Activated gamma-delta T cell treated with Interleukin-2 at 50 U/mL for 16 hours (primary cell): ENCODE measurements around the gene TRMT61A.
A peak's percentile ranks its signal among the peaks of the same experiment; 100 is the strongest.

Source experiments
- DNase-seq: peaks from one replicate; pipeline ENCODE4 v3.0.0-alpha.2; 2020

TRMT61A gene

DNA sequence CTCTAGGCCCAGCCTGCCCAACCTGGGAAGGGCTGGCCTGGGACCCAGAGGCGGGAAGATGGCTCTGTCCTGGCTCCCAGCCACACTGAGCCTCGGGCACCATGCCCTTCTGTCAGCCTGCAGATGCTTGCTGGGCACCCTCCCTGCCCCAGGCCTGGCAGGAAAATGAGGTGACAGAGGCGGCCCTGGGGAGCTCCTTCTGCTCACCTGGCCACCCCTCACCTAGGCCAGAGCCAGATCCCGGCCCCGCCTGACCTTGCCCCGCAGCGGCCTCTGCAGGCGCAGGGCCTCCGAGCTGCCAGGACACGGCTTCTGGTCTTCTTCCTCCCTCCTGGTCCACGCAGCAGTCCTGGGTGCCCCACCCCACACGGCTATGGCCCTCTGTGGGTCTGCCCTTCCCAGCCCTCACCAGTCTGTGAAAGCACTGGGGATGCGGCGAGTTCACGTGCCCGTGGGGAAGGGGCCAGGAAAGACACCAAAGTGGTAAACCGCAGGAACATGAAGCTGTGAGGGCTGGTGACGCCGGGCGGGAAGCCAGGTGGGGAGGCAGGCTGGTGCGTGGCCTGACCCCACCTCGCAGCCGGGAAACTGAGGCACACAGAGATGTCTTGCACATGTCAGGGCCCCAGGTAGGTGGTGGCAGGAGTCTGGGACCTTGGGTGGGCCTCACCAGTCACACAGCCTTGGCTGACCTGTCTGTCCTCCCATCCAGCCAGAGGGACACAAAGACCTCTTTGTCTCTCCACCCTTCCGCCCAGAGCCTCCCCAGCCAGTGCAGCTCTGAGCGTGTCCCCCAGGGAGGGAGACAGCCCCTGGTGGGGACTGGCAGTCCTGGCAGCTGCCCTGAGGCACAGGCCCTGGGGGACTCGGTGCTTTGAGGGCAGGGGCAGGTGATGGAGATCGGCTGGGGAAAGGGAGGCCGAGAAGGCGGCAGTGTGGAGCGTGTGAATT, 20.6 kb downstream of the TRMT61A start:
- DNase-seq = no peak

DNA sequence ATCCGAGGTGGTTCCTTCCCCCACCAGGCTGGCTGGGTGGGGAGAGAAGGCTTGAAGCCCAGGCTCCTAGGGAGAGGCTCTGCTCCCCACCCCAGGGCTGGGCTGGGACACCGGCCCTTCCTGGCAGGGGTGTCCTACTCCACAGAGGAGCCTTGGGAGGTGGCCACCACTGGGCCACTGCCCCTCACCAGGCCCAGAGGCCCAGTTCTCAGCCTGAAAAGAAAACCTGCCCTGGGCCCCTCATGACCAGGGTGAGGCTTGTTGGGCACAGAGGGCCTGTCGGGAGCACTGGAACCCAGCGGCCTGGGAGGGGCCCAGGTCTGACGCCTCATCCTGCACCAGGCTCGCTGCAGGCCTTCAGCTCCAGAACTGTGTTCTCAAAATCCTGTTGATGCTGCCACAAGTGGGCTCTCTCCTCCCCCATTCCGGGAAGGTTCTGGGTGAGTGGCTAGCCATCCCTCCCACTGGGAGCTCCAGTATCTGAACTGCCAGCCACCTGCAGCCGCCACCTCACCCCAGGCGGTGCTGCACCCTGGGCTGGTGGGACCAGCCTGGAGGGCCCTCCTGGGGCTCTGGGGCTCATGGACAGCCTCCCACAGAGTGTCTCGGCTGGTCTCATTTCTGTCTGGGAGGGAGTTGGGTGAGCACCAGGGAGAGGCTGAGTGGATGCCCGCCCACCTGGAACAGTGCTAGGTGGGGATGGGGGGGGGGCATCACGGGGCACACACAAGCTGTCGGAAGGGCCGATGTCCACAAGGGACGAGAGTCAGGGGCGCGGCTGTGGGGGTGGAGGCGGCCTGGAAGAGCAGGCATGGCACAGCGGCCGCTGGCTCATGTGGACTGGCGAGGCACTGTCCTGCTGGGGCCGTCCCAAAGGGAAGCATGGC, 21.7 kb downstream of the TRMT61A start:
- DNase-seq = no peak

DNA sequence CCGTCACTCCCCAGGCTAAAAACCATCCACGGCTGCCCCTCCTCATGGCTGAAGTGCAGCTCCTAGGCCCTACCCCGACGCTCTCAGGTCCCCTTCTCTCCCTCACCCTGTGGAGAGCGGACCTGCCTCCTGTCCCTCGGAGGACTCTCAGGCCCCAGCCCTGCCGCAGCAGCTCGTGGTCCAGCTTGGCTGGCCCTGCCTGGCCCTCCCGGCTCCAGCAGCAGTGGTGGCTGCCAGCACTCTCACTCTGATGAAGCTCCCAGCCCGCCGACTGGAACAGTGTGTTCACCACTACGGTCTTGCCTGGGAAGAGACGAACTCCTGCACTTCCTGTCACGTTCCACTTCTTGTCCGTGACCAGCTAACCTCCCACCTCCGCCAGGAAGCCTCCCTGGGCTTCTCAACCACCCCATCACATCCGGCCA, 22.4 kb downstream of the TRMT61A start:
- no peak for DNase-seq

DNA sequence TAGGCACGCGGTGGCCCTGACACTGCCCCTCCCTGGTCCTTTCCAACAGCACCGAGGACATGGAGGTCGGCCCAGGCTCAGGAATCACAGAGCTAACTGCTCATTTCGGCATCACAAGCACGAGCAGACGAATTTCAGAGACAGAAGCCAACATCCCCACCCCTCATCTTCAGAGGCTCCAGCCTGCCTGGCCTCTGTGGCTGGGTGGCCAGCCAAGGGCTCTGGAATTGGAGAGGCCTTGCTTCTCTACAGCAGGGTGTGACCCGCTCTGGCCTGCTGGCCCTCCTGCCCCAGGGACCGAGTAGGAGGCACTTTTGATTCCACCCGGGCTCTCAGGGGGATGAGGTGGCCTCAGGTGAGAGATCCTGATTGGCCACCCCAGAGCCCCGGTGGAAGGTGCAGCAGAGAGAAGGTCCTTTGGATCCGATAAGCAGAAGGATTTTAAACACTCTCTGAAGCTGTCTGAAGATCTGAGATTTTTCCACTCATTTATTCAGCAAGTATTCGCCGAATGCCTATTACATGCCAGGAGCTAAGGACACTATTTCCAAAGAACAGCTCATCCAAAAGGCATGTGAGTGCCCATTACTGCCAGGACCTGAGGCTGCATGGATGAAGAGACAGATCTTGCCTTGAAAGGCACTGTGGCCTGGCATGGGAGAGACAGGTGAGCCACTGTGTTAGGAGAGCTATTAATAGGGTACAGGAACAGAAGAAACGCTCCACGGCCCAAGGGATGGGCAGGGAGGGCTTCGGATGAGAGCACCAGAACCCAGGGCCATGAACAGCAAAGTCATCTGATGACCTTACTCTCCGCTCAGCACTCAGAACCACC, 23.2 kb downstream of the TRMT61A start:
- no peak for DNase-seq

DNA sequence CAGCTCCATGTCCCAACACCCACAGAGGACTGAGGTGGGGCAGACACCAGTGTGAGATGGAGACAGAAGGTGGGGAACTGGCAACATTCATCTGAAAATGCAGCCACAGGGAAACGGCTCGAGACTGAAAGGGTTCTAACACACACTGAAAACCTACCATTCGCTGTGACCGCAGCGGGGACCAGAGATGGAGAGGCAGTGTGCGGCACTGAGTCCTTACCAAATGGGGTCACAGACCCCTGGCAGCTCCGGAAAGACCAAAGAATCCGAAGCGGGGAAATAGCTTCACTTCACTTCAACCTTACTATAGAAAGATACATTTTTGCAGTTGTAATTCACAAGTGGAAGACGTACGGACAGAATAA, 23.8 kb downstream of the TRMT61A start:
- DNase-seq = no peak

DNA sequence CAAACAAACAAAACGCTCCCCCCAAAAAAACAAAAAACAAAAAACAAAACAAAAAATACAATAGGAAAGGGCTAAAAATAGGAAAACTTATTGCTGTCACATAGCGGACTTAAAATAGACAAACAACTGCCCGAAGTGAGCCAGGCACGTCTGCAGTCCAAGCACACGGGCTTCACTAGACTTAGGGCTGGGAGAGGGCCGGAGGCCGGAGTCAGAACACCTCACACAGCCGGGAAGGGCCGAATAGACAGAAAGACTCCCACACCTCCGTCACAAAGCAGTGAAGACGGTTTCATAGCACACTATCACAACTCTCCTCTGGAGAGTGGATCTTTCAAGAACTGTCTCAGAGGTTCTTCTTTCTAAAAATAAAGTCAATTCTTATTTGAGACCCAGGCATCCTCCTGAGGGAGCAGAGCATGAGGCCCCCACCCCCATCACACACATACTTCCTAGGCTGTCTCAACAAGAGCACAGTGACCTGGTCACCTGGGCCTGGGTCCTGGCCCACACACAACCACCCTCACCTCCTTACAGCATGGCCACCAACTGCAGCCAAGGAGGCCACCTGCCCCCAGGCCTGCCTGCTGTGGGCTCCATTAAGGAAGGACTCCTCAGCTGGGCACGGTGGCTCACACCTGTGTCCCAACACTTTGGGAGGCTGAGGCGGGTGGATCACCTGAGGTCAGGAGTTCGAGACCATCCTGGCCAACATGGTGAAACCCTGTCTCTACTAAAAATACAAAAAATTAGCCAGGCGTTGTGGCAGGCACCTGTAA, 26.8 kb downstream of the TRMT61A start:
- no peak for DNase-seq

DNA sequence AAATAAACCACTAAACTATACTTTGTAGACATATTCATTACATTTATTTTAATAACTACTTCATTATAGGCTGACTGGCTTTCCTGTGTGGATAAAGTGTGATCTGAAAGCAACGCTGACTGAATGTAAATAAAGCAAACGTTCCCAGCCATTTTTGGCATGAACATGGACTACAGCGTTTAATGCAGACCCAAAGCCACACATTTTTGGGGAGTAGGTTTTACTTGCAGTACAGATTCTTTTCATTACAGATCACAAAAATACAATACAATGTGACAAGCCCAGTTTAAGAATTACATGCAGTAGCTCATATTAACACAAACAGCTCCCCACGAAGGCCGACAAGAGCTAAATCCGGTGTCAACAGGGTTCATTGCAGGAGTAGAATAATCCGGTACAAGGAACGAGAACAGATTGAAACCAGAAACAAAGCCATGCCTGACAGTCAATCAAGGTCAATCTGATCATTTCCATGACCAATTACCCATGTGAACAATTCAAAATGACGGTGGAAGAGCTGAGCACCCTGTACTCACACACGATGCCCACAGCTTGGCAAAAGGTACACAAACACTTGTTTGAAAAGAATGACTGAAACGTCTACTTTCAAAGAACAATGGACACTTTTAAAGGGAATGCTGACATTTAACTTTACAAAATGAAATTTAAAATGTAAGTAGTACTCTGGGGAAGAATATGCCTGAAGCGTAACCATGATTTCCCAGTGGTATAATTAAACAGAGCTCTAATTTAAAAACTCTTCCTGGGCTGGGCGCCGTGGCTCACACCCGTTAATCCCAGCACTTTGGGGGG, 28.2 kb downstream of the TRMT61A start:
- DNase-seq = no peak

DNA sequence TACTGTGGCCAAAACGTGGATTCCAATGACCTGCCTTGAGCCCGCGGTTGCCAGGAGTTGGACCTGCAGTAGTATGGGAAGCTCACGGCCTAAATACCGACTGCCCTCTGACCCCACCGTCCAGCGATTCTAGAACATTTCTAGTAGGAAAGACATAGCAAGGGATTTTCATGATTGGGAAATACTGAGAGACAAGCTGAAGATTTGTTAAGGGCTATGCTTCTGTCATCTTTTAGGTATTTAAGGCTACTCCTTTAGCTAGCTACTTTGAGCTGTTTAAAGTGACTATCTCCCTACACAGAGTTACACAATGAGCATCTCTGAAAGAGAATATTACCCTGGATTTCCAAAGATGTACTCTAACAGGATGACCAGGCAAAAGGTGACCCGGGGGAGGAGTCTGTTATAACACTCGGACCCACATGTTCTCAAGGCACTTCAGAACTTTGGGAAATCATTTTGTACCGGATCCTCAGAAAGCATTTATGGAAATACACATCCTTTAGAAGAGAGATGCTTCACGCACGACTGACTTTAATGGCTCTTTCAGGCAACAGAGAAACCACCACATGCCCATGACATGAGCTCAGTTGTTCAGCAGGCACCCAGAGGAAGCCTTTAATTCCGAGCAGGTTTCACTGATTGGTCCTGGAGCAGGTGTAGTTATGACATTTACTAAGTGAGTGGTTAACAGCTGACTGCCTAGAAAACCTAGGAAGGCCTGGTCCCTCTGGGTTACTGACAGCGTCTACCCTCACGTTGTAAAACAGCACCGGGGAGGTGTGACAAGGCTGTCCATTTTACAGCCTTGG, 29.3 kb downstream of the TRMT61A start:
- DNase-seq = no peak

DNA sequence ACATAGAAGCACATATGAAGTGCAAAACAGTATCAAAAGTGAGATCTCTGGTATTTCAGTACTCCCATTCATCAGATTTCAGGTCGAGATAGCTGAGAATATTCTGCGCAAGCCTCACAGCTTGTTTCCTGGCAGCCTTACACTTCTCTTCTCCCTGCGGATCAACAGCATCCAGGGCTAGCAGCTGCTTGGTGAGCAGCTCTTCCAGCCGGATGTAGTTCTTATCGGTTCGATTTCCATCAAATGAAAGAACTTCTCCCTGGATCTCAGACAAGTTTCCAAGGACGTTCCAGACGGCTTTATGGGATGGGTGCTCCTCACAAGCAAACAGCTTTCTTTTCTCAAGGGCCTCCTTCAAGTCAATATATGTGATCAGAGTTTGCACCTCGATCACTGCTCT, 30.8 kb downstream of the TRMT61A start:
- no peak for DNase-seq

DNA sequence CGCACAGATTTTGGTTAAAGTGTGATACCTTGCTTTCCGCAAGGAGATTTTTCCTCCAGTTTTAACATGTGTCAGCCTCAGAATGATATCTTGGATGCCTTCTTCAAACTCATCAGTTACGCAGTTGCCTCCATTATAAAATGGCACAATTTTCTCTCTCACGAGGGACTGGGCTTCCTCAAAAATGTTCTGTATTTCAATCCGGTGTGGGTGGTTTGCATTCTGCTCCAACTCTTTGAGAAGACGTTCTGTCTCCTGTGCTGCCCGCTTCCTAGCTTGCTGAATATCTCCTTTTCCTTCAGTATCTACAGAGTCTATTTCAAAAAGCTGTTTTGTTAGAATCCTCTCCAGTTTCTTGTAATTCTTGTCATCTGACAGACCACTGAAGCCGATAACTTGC, 31.7 kb downstream of the TRMT61A start:
- DNase-seq = no peak

DNA sequence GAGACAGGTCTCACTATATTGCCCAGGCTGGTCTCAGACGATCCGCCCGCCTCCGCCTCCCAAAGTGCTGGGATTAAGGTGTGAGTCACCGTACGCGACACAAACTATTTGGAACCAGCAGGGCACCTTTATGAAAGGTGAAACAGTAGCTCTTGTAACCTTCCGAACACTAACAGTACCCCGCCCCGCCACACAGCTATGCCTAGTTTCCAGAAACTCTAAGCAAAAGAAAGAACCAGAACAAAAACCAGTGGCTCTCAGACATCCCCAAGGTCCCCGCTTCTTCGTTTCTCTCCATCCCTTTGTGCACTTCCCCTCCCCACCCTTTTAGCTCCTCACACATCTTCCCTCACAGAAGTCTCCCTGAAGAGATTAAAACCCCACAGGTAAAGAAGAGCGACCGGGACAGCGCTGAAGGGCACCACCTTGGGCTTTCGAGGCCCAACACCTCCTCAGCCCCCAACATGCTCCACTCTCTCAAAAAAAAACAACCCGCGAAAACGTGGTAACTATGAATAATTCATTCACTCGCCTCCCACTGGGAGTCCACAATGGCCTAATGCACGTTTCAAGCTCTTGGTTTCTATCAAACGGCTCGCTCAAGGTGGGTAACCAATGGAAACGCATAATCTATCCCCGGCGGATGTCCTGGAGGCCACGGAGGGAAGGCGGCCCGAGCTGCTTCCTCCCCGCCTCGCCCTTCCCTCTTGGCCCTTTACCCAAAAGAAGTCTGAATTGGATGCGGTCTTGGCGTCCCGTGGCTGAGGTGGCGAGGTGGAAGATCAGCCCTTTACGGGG, 32.6 kb downstream of the TRMT61A start:
- DNase-seq = peak; percentile 23

DNA sequence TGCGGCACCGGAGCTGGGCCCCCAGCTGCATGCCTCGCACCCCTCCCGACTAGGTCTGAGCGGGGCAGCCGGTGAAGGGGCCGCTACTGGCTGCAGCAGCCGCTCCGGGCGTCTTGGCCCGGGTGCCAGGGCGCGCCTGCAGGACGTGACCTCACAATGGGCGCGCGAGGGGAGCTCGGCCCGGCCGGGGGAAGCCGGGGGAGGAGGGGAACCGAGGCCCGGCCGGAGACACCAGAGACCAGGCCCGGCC, 33.1 kb downstream of the TRMT61A start:
- no peak for DNase-seq

DNA sequence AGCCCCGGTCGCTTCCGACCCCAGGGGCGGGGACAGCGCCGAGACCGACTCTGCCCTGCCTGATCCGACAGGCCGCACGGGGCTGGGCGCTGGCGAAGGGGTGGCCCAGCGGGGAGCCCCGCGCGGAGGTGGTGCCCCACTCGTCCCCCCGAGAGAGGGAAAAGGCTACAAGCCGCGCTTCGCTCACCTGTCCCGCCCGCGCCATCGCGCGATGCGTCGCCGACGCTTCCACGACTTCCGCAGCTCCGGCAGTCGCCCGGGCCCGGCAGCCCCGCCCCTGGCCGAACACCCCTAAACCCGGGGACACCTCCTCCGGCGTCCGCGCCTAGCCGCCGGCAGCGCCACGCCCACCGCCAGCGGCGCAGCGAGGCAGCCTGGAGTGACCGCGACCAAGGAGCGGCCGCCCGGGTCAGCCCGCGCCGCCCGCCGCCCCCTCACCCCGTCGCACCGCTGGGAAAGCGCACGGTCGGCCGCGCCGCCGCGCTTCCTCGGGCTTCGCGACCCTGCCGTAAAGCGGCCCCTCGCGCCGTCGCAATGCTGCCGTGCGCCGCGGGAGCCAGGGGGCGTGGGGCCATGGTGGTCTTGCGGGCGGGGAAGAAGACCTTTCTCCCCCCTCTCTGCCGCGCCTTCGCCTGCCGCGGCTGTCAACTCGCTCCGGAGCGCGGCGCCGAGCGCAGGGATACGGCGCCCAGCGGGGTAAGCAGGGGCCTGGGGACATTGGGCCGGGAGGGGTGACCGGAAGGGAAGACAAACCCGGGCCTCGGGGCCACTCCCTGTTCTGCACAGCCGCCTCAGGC, 33.6 kb downstream of the TRMT61A start, which contains the start of the genes BAG5 and COA8:
Gene BAG5 (minus strand): TSS at position 229 of the 797 bp plus-strand sequence. CDS start 1,493 bp downstream, outside the sequence.
Gene COA8 (plus strand): TSS at position 532 of the 797 bp plus-strand sequence. CDS start 42 bp downstream, at position 574.
- peak; percentile 84 for DNase-seq

DNA sequence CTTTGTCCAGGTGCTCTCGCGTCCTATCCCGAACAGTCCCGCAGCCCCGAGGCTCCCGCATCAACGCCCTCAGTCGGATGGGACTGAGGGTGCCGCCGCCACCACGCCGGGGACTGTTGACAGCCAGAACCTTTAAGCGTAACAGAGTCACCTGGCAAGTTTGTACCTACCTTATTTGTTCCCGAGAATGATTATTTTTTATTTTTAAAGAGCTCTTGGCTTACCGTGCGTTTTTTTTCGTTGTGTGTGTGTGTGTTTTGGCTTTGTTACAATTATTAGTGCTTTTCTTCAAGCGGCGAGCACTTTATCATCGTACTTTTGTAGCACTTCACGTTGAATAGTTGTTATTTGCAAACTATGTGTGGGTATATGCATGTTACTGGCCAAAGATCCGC, 34.2 kb downstream of the TRMT61A start:
- DNase-seq = no peak

DNA sequence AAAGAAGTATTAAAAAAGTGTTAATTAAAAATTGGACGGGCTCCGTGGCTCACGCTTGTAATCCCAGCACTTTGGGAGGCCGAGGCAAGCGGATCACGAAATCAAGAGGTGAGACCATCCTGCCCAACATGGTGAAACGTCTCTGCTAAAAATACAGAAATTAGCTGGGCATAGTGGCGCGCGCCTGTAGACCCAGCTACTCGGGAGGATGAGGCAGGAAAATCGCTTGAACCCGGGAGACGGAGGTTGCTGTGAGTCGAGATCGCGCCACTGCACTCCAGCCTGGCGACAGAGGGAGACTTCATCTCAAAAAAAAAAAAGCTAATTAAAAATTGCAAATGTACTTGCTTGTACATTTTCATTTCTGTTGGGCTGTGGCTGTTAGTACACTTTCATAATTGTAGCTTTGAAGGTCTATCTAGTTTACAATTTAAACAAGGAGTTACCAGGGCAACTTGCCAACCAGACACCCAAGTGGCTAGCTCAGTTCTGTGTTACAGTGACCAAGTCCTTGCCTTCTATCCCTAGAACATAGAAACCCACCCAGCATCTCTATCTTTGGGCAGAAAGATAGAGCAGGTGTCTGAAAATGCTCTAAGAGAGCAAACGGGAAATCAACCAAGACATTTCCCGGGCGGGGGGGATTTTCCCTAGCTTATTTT, 35.0 kb downstream of the TRMT61A start:
- no peak for DNase-seq

DNA sequence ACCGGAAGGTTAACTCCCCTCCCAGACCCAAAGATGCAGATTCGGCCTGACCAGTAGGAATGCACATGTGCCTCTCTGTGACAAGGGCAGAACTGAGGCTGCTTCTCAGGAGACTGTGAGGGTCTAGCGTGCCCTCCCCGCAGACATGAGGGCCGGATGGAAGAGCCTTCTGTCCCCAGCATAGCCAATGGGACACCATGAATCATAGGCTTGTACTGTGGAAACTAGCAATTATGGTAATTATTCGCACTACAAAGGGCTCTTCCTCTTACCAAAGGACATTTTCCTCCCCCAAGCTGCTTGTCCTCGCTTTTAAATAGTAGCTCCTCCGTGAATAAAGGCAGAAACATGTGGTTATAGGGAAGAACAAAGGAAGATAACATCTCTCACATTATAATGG, 40.0 kb downstream of the TRMT61A start:
- DNase-seq = no peak

DNA sequence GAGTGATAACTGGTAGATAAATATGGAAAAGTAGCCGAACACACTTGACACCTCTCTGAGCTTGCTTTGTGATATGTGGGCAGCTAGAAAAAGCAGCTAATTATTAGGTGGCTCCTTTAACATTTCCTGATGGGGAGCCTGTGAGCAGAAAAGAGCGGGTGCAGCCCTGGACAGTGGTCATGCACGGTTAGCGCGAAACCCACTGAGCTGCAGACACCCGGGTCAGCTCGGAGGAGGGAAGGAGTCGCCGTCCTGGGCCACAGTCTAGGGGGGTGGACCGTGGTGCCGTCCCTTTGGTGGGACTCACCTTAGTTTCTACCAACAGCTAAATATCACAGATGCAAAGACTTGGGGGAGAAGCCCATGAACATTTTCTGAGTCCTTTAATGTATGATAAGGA, 40.4 kb downstream of the TRMT61A start:
- DNase-seq = no peak

DNA sequence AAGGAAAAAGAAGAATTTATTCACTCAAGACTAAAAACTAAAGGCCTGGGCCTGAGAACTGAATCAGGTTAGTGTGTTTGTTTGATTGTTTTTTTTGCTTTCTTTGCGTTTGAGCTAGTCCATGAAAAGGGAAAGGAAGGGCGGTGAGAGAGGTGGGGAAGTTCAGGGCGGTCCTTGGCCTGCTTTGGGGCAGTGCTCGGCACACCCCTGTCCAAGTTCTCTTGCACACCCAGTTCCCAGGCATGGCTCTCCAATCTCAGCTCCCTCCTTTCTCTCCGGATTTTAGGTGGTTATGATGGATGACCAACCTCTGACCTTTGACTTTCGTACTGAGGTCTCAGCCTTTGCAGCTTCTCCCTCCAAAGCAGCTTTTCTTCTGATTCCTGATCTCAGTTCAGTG, 45.1 kb downstream of the TRMT61A start:
- DNase-seq = no peak
